Measurements from ENCODE around the gene CPS1.

The CPS1 gene

DNA sequence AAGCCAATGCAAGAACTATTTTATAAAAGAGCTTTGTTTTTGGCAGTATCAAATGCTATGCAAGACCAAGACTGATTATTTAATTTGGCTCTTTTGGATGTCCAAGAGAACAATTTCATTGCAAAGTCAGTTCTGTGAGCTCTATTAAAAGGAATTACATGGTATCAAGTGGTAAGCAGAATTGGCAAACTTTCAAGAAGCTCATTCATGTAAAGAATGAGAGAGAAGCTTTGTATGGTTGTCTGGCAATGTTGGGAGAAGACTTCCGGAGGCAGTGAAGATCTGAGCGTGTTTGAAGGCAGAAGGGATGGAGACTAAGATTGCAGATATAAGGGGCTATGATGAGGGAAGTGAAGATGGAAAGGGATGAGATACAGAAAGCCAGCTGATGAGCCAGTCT is 49.6 kb downstream of the CPS1 start:
- DNase-seq (ENCODE audit: low read depth), result no peak

DNA sequence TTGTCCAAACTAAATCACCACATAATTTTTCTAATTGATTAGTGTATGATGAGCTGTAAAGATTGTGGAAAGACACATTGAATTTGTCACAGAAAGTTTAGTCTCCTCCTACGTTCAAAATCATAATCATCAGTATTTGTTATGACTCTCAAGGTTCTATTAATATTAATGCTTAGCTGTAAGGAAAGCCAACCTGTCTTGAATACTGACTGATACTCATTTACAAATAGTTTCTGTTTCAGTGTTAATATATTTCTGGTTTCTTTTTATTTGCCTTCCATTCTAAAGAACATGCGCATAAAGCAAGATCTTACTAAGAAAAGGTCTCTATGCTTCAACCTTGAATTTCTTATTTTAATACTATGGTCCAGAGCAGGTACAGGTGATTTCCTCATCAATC is 55.1 kb downstream of the CPS1 start:
- DNase-seq (ENCODE audit: low read depth), result no peak

GRCh38 chr2:210616074-210616473 is 59.7 kb downstream of the CPS1 start:
- DNase-seq (ENCODE audit: low read depth), result no peak

DNA sequence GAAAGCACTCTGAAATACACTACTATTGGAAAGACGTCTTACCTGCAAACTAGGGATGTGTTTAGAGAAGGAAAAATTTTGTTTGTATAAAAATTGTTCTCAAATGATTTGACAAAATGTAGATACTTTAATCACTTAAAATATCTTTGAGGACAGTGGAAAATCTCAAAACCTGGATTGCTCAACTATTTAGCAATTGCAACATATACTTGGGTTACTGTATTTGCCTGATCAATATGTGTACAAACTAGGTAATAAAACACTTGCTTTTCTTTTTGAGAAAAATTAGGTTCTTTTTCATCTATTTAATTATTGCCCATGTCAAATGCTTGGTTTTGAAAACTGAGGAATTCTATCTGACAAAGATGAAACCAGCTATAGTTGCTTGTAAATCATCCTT is 60.9 kb downstream of the CPS1 start:
- no peak for DNase-seq (ENCODE audit: low read depth)

GRCh38 chr2:210617732-210618330 is 61.4 kb downstream of the CPS1 start:
- DNase-seq (ENCODE audit: low read depth), result no peak

DNA sequence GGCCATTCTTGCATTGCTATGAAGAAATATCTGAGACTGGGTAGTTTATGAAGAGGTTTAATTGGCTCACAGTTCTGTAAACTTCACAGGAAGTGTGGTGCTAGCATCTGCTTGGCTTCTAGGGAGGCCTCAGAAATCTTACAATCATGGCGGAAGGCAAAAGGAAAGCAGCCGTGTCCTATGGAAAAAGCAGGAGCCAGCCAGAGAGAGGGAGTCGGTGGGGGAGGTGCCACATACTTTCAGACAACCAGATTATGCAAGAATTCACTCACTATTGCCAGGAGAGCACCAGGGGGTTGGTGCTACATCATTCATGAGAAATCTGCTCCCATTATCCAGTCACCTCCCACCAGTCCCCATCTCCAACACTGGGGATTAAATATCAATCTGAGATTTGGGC is 64.1 kb downstream of the CPS1 start:
- DNase-seq (ENCODE audit: low read depth), result no peak

DNA sequence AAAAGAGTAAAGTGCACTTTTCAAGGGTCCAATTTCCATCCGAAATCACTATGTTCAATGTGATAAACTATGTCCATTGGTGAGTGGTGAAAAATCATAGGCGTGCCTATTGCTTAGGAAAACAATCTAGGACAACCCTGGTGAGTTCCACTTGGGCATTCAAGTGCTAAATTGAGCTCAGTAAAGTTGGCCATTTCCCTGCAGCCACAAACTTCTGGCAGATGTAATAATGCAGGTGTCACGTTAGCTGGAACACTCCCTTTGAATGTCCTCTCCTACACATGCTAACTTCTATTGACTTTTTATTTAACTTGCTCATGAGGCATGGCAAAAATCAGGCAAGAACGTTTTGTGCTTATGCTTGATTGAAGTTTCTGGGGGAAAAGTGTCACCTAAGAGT is 67.1 kb downstream of the CPS1 start:
- DNase-seq (ENCODE audit: low read depth), result no peak

DNA sequence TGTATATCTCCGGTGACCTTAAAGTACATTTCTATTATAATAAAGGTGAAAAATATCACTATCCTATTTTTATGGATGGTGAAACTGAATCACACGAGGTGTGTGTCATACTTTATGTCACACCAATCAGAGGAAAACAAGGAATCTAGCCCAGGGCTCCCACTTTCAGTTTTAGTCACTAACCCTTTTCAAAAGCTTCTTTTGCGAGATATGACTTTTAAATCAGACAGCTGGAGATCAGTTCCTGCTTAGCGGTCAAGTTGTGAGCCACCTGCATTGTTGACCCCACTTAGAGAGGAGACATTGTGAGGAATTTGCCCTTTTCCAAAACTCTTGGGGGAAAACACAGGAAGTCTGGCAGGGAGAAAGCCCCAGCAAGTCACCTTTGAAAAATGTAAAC is 70.5 kb downstream of the CPS1 start:
- DNase-seq (ENCODE audit: low read depth), result no peak

DNA sequence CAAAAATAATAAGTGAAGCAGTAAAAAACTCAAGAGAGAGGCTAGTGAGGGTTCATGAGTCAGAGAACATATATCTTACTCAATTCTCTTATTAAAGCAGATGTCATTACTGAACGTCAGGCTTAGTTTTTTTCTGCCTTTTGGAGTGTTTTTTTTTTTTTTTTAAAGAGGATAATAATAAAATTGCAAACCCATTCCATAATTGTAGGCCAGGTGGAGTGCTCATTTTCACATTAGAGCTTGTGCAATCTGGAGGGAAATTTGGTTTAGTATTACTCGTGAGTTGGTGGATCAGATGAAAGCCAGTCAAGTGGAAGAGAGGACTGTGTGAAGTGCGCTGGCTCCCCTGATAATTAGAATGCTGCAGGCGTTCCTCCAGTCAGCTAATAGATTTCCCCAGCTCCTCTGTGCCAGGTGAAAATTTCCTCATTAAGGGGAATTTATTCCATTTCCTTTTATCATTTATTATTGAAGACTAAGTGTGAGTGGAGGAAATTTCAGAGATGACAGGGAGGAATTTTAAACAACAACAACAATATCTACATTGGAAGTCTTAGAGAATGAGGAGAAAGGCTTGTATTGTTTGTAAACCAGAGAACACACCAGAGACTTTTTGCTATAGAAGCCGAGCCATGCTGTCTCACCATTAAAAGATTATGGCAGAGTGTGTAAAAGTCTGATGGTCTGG is 74.6 kb downstream of the CPS1 start:
- no peak for DNase-seq (ENCODE audit: low read depth)

DNA sequence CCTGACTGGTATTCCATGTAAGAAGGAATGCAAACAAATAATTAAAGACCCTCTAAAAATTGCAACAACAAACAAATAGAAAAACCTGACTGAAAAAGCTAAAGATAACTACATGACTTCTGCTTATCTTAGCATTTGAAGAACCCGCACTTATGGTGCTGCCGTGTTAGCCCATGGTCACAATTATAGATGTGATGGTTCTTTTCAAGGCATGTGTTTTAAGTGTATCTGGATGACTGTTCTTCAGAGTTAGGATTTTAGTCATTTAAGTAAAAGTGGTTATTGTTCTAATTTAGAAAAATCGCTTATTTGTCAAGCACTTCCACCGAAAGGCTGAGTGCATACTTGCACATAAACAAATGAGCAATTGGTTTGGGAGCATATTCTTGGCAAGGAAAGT is 77.3 kb downstream of the CPS1 start:
- DNase-seq (ENCODE audit: low read depth), result no peak

DNA sequence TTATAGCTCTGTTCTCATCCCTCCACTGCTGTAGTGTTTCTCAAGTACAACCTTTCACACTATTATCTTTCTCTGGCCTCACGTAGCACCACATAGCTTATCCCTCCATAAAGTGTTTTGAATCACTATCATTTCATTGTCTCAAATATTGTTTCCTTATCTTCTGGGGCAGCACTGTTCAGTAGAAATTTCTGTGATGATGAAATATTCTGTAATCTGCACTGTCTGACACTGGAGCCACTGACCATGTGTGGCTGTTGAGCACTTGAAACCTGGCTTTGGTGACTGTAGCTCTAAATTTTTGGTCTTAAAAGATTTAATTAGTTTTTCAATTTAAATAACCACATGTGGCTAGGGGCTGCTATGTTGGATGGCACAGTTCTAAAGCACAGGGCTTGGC is 78.9 kb downstream of the CPS1 start:
- DNase-seq (ENCODE audit: low read depth), result no peak

DNA sequence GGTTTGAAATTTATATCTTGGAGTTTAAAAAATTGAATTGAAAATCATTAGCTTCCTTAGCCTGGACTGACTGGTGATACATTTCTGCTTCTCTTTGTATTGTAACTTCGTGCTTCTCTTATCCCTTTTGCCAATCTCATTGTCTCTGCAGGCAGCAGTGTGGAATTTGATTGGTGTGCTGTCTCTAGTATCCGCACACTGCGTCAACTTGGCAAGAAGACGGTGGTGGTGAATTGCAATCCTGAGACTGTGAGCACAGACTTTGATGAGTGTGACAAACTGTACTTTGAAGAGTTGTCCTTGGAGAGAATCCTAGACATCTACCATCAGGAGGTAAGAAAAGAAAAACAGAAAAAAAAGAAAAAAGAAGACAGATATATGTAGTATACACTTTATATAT is 85.9 kb downstream of the CPS1 start:
- DNase-seq (ENCODE audit: low read depth), result no peak

GRCh38 chr2:210647151-210647550 is 90.8 kb downstream of the CPS1 start:
- DNase-seq (ENCODE audit: low read depth), result no peak

DNA sequence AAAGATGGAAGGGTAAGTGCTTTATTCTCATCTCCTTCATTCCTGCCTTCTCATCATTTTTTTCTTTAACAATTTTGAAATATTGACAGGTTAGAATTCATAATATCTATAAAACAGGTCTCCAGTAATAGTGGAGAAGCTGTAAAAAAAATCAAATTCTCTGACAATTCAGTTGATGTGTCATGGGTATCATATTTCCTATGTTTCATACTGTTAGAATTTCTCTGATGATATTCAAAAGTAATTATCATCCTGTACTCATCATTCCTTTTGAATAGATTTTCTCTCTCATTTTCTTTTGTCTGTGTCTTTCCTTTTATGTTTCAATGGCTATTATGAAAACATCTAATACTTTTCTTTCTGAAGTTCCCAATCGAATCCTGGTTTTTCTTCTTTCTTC is 97.7 kb downstream of the CPS1 start:
- no peak for DNase-seq (ENCODE audit: low read depth)

DNA sequence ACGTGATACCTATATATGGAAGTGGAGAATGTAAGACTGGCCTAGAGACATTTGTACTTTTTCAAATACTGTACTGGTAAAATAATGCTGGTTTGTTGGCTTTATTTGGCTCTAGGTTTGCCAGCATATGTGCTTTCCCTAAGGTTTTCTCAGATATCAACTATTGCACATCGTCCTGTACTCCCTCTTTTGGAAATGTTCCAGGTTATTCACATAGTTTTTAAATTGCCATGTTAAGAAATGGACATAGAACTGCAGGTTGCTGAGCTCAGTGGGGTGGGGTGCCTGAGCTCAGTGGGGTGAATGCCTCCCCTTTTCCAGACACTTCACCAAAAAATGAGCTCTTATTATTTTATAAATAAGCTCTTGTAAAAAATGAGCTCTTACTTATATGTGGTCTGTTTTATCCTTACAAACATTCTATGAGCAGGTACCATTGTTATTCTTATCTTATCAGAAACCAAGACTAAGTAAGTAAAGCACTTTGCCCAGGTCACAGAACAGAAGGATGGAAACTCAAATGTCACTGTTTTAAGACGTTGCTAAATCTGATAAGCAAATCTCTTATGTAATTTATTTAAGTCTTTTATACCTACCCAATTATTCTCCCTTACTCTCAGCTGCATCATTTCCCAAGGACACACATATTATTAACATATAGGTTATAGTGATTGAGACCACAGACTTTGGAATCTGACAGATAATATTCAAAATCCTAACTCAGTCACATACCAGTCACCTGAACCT is 99.0 kb downstream of the CPS1 start:
- DNase-seq (ENCODE audit: low read depth), result no peak

GRCh38 chr2:210657874-210658273 is 101.5 kb downstream of the CPS1 start:
- DNase-seq (ENCODE audit: low read depth), result no peak

DNA sequence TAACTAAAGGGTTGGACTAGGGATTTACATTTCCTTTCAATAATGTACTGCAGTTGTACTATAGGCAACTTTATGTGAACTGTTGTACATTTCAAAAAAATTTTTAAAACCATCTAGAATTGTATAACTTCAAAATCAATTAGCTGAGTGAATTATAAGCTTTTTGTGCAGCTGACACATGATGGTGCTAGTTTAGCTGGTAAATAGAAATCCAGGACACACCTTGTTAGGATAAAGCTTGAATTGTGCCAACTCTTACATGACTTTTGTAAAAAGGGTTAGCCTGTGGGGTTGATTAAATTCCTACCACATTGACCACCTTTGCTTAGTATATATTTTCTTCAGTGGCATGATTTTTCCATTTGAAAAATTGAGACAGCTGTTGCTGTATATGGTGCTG is 104.4 kb downstream of the CPS1 start:
- DNase-seq (ENCODE audit: low read depth), result no peak

- DNase-seq (ENCODE audit: low read depth), result no peak
Observed at GRCh38 chr2:210662560-210662959, 106.2 kb downstream of the CPS1 start.

- DNase-seq (ENCODE audit: low read depth), result no peak
Observed at GRCh38 chr2:210663631-210664089, 107.3 kb downstream of the CPS1 start.

DNA sequence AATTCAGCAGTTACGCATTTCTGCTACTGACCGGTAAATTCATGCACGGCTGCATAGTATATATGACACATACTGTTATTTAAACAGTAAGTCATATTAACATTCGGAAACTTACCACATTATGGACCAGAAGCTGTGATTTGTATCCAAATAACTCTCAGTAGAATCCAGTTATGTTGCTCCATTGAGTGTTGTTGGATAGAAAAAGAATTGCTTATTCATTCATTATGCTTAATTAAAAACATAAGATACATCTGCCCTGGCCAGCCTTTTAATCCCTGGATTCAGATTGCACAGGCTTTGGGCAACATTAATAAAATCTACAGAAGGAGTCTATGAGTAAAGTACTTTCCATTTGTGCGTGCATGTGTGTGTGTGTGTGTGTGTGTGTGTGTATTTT is 111.3 kb downstream of the CPS1 start:
- no peak for DNase-seq (ENCODE audit: low read depth)

DNA sequence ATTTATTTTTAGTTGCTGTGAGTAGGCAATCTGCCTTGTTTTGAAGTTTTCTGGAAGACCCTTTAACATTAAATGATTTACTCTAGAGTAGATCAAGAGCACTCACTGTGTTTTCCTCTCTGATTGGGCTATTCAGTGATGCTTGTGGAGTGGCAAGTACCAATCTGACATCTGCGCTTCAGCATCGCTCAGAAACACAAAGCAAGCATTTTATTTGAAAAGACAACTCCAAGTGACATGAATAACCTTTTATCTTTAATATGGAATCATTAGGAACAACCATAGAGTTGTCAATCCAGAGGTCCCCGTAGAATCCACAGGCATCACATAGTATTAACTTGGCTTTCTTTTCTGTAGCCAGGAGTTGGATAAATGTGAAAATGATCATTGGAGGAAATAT is 114.7 kb downstream of the CPS1 start:
- no peak for DNase-seq (ENCODE audit: low read depth)

GRCh38 chr2:210673117-210673516 is 116.7 kb downstream of the CPS1 start:
- DNase-seq (ENCODE audit: low read depth), result no peak

DNA sequence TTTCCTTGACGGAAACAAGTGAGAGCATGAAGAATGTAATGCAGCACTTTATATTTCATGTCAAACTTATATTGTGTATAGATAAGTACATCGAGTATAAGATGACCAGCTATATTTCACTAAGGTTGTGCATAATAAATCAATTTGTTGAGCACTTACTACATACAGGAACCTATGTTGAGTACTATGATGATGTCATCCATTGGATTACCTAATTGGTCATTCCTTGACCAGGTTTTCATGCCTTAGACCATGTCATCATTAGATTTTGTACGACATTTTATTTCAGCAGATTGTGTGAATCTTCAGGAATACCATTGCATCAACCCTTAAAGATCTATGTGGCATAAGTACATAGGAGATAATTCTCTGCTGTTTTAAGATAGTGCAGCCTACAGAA is 119.7 kb downstream of the CPS1 start:
- DNase-seq (ENCODE audit: low read depth), result no peak

GRCh38 chr2:210681491-210681890 is 125.1 kb downstream of the CPS1 start:
- no peak for DNase-seq (ENCODE audit: low read depth)
